ENCODE measurements around the gene DAPK3.
"Not testable (repeated sequence)": the region's sequence is repeated elsewhere in the genome, so short reads cannot be mapped to it uniquely, and the experiment has no call there.

DAPK3 gene

DNA sequence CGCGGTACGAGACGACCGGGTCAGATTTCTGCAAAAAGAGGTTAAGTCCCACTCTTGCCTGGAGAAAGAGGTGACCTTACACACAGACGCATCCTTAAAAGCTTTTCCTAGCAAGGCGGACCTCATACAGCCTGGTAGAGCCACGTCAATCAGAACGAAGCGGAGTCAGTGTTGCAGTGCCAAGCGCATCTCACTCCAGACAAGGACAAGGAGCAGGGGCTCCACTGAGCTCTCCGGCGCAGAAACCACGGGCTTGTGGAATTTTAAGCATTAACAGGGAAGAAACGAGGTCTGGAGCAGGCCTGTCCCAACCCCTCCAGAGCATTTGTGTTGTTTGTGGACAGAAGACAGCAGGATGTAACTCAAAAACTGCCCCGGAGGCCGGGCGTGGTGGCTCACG lies 7.2 kb upstream of the DAPK3 start:
- peaks cover 81% of the 10 kb centered on the region for H3K36me3 Mint-ChIP-seq (ENCODE audit: low read depth)
- intact Hi-C loops (cut with micrococcal nuclease) = no loop called here
- no peaks in the 10 kb centered on the region for H3K27me3 Mint-ChIP-seq
- H3K27ac Mint-ChIP-seq = no peak overlapping the region
- peaks cover 34% of the 10 kb centered on the region for H3K4me1 Mint-ChIP-seq (ENCODE audit: low read depth)
- no peak overlapping the region for H3K4me3 Mint-ChIP-seq
- H3K9me3 Mint-ChIP-seq = no peaks in the 10 kb centered on the region

DNA sequence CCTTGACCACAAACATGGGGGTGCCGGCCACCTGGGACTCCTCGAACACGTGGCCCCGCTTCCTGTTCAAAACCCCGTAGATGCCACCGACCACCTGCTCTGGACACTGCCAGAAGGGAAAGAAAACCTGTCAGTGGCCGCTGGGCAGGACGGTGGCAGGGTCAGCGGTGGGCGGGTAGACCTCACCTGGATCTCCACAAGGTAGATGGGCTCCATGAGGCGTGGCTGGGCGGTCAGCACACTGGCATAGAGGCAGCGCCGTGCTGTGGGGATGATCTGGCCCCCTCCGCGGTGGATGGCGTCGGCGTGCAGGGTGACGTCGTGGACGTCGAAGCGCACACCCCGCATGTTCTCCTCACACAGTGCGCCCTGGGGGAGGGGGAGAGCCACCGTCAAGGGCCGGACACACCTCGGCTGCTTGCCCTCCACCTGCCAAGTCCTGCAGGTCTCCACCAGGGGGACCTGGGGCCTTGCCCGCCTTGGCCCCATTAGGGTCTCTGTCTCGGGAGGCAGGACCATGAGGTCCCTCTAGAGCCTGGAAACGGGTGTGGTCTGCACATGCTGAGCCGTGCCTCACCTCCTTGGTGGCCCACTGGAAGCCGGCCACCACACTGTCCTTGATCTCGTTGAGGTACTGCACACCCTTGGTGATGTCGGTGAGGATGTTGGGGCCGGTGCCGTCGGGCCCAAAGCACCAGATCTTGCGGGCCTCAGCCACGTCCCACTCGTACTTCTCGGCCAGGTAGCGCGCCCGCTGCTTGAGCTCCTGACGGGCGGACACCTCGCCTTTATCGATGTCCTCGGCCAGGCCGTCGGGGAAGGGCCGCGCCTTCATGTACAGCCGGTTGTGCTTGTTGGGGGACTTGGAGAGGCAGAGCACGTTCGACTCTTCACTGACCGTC lies 6.6 kb upstream of the DAPK3 start:
- Mint-ChIP-seq H3K9me3 (no peaks in the 10 kb centered on the region), H3K4me3 (no peak overlapping the region), H3K27ac (no peak overlapping the region), H3K27me3 (no peaks in the 10 kb centered on the region), H3K4me1 (ENCODE audit: low read depth) (peaks cover 27% of the 10 kb centered on the region), H3K36me3 (ENCODE audit: low read depth) (peaks cover 75% of the 10 kb centered on the region)
- intact Hi-C loops (cut with micrococcal nuclease) = no loop called here

DNA sequence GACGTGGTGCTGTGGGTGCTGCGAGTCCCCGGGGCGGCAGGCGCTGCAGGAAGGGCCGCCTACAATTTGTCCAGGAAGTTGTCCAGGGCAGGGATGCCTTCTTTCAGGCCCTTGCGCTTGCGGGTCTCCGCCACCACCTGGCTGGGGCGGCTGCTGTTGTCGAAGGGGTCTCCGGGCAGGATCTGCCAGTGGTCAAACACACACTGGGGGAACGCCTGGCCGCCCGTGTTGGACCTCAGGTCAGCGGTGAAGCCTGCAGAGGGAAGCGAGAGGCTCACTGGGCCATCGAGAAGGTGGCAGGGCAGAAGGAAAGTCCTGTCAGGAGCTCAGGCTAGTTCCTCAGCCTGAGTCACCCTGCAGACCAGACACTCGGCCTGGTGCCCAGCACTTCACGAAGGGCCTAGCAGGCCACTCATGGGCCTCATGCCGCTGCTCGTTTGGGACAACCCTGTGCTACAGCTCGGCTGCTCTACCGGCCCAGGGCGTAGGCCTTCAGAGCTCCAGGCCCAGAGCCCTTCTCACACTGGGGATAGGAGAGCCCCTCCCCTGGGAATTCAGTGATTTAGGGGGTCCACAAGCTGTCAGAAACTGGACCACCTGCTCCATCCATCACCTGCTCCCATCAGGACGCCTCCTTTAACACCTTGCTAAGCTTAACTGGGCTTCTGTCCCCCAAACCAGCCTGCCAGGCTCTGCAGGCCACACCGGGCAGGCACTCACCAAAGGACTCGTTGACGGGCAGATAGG lies 5.8 kb upstream of the DAPK3 start:
- Mint-ChIP-seq H3K4me3 (no peak overlapping the region), H3K27me3 (no peaks in the 10 kb centered on the region), H3K9me3 (no peaks in the 10 kb centered on the region), H3K27ac (no peak overlapping the region), H3K4me1 (ENCODE audit: low read depth) (peaks cover 25% of the 10 kb centered on the region), H3K36me3 (ENCODE audit: low read depth) (peaks cover 67% of the 10 kb centered on the region)
- intact Hi-C loops (cut with micrococcal nuclease) = no loop called here

DNA sequence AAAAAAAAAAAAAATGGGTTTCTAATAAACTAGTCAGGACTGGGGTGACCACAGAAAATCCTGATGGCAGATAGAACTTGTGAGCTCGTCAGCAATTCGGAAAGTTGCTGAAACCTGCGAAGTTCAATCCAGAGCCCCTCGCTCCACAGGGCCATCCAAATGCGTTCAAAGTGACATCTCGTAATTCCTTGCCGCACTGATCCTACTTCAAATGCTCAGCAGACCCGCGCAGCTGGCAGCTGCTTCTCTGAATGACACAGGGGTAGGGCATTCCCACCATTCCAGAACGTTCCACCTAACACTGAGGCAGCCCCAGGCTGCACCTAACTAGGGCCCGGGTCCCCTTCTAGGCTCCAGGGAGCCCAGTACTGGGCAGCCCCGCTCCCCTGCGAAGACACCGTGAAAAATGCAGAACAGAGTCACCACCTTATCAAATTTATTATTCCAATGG lies 4.8 kb upstream of the DAPK3 start:
- no peaks in the 10 kb centered on the region for H3K27me3 Mint-ChIP-seq
- intact Hi-C loops (cut with micrococcal nuclease) = no loop called here
- peaks cover 59% of the 10 kb centered on the region for H3K36me3 Mint-ChIP-seq (ENCODE audit: low read depth)
- peaks cover 17% of the 10 kb centered on the region for H3K4me1 Mint-ChIP-seq (ENCODE audit: low read depth)
- no peak overlapping the region for H3K4me3 Mint-ChIP-seq
- H3K9me3 Mint-ChIP-seq = no peaks in the 10 kb centered on the region
- H3K27ac Mint-ChIP-seq = no peak overlapping the region

DNA sequence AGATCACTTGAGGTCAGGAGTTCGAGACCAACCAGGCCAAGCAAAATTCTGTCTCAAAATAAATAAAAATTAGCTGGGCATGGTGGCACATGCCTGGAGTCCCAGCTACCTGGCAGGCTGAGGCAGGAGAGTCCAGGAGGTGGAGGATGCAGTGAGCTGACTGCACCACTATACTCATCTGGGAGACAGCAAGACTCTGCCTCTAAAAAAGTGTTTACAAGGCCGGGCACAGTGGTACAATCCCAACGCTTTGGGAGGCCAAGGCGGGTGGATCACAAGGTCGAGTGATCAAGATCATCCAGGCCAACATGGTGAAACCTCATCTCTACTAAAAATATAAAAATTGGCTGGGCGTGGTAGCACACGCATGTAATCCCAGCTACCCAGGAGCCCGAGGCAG lies 4.2 kb upstream of the DAPK3 start:
- Mint-ChIP-seq H3K27ac (no peak overlapping the region), H3K27me3 (no peaks in the 10 kb centered on the region), H3K4me3 (no peak overlapping the region), H3K4me1 (ENCODE audit: low read depth) (peaks cover 22% of the 10 kb centered on the region), H3K36me3 (ENCODE audit: low read depth) (peaks cover 59% of the 10 kb centered on the region), H3K9me3 (no peaks in the 10 kb centered on the region)
- intact Hi-C loops (cut with micrococcal nuclease) = no loop called here

DNA sequence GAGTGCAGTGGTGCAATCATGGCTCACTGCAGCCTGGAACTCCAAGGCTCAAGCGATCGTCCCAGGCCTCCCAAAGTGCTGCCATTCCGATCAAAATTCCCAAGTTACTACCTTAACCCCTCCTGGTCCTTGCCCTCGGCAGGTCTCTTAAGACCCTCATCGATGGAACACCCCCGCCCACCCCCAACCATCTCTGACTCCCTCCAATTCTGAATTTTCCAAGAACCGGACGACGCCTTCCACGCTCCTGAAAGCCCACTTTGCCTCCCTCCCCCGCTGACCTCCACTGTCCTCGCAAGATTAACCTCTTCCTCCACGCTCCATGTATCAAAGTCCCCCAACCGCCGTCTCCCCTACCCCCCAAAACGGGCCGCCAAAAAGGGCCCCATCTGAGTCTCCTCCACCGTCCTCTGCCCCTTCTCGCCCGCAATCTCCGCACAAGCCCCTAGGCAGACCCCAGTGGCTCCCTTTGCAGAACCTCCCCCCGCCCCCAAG lies 539 bp downstream of the DAPK3 start:
- intact Hi-C loops (cut with micrococcal nuclease) = no loop called here
- Mint-ChIP-seq H3K4me1 (ENCODE audit: low read depth) (peaks cover 25% of the 10 kb centered on the region), H3K27ac (peak overlapping the region; percentile 88), H3K9me3 (no peaks in the 10 kb centered on the region), H3K4me3 (peak overlapping the region; percentile 94), H3K36me3 (ENCODE audit: low read depth) (peaks cover 59% of the 10 kb centered on the region), H3K27me3 (no peaks in the 10 kb centered on the region)

DNA sequence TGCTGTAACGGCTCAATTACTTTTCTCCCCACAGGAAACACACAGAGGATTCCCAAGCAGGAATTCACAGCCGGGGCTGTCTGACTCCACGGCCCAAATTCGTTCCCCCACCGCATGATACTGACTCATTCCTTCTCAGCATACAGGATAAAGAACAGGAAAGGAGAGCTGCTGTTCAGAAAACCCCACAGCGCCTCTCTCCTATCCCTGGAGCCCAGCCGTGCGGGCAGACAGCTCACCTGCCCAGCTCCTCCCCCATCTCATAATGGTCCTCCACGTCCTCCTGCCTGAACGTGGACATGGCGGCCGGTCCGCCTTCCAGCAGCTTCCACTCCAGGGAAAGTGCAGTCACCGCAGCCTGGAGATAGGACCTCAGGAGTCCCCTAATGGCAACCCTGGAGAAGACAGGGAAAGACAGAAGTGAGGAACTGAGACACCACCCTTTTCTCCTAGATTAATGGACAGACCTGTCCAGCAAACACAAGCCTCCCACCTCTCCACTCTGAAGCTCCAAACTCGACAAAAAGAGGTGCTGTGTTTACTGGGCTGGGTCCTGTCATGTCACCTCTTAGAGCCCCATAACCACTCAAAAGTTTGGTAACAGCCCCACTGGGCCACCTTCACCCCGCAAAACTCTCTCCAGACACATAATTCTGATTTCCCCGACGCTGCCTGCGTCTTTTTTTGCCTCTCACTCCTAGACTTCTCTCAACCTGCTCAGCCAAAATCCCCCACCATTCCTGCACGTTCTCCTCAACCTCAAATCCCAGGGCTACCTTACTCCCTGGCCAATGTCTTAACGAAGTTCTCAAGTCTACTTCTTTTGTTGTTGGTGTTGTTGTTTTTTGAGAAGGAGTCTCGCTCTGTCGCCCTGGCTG lies 1.2 kb downstream of the DAPK3 start:
- no peaks in the 10 kb centered on the region for H3K27me3 Mint-ChIP-seq
- intact Hi-C loops (cut with micrococcal nuclease) = no loop called here

DNA sequence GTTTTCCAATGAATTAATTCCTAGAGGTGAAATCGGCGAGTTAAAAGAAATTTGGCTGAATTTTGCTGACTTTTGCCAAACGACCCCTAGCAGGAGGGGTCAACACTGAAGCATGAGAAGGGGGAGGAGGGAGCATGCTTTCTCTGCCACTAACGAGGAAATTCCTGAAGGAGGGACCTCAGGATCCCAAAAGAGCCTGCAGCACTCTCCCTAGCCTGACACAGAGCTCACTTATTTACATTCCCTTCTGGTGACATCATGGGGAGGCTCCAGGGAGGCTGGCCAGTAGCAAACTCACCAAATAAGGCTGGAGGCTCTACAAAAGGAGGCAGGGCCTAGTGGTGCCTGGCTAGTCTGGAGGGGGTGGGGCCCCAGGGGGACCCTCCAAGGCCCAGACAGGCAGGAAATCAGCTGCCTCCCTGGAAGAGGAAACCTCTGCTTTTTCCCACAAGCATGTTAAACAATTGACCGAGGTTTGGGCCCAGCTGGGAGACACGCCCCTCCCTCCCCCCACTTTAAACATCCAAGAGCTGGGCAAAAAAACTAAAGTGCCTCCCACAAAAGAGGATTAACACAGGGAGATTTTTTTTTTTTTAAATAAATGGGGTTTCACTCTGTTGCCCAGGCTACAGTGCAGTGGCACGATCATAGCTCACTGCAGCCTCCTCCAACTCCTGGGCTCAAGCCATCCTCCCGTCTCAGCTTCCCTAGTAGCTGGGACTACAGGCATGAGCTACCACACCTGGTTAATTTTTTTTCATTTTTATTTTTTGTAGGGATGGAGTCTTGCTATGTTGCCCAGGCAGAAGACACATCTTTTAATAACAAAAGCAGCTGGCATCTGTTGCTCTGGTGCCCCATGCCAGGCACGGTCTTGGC lies 2.1 kb downstream of the DAPK3 start:
- no peaks in the 10 kb centered on the region for H3K9me3 Mint-ChIP-seq
- peaks cover 25% of the 10 kb centered on the region for H3K4me1 Mint-ChIP-seq (ENCODE audit: low read depth)
- H3K36me3 Mint-ChIP-seq (ENCODE audit: low read depth) = peaks cover 71% of the 10 kb centered on the region
- no peak overlapping the region for H3K27ac Mint-ChIP-seq
- H3K4me3 Mint-ChIP-seq = no peak overlapping the region
- H3K27me3 Mint-ChIP-seq = no peaks in the 10 kb centered on the region
- intact Hi-C loops (cut with micrococcal nuclease) = no loop called here

More for the DNA sequence above, 1.2 kb downstream of the DAPK3 start:
- Mint-ChIP-seq H3K4me1 (ENCODE audit: low read depth) (peaks cover 25% of the 10 kb centered on the region), H3K9me3 (no peaks in the 10 kb centered on the region), H3K36me3 (ENCODE audit: low read depth) (peaks cover 62% of the 10 kb centered on the region), H3K4me3 (peak overlapping the region; percentile 94), H3K27ac (peak overlapping the region; percentile 88)

DNA sequence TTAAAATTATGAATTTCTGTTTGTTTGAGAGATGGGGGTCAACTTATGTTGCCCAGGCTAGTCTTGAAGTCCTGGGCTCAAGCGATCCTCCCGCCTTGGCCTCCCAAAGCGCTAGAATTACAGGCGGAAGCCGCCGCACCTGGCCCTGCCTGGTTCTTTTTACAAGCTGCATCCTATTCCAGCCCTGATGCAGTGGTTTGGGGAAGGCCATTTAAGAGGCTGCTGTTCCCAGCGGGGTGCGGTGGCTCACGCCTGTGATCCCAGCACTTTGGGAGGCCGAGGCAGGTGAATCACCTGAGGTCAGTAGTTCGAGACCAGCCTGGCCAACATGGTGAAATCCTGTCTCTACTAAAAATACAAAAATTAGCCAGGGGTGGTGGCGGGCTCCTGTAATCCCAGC lies 2.9 kb downstream of the DAPK3 start:
- H3K27me3 Mint-ChIP-seq; H3K9me3 Mint-ChIP-seq; intact Hi-C loops (cut with micrococcal nuclease); H3K4me3 Mint-ChIP-seq; H3K27ac Mint-ChIP-seq: not testable (repeated sequence)
- Mint-ChIP-seq H3K4me1 (ENCODE audit: low read depth) (peaks cover 25% of the 10 kb centered on the region), H3K36me3 (ENCODE audit: low read depth) (peaks cover 79% of the 10 kb centered on the region)

DNA sequence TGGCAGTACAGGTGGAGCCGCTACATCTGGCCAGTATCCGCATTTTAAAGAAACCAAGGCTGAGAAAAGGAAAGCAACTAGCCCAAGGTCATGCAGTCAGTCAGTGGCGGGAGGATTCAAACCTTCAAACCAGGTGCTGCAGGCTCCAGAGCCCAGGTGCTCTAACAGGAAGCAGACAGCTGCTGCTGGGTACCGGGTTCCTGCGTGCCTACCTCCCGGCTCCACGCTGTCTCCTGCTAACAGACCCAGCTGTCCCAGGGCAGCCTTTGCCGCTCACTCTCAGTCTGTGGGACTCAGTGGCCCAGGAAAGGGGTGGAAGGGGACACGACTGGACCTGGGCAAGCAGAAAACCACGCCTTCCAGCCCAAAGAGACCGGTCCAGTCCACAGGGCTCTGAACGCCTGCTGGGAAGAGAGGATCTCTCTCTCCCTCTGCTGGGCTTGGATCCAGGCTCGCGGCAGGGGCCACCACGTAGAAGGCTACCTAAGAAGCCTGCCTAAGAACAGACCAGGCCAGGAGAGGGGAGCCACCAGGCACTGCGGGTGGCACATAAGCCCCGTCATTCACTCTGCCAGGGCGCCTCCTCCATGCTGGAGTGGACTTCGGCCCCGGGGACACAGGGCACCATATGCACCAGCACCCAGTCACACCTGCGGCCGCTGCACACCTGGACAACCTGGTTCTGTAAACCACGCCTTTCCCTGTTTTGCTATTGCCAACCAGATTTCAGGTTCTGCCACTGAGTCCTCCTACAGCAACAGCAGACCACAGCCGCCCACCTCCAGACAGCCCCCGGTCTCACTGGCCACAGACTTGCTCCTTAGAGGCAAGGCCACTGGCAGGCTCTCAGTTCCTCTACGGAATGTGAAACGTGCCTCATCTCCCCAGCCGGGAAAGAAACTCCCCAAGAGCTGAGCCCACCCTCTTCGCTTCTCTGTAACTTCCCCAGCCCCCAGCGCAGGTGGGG lies 4.6 kb downstream of the DAPK3 start:
- H3K4me1 Mint-ChIP-seq (ENCODE audit: low read depth) = peaks cover 25% of the 10 kb centered on the region
- H3K27me3 Mint-ChIP-seq = no peaks in the 10 kb centered on the region
- H3K36me3 Mint-ChIP-seq (ENCODE audit: low read depth) = peaks cover 96% of the 10 kb centered on the region
- H3K27ac Mint-ChIP-seq = no peak overlapping the region
- H3K4me3 Mint-ChIP-seq = no peak overlapping the region
- no peaks in the 10 kb centered on the region for H3K9me3 Mint-ChIP-seq
- intact Hi-C loops (cut with micrococcal nuclease) = no loop called here

DNA sequence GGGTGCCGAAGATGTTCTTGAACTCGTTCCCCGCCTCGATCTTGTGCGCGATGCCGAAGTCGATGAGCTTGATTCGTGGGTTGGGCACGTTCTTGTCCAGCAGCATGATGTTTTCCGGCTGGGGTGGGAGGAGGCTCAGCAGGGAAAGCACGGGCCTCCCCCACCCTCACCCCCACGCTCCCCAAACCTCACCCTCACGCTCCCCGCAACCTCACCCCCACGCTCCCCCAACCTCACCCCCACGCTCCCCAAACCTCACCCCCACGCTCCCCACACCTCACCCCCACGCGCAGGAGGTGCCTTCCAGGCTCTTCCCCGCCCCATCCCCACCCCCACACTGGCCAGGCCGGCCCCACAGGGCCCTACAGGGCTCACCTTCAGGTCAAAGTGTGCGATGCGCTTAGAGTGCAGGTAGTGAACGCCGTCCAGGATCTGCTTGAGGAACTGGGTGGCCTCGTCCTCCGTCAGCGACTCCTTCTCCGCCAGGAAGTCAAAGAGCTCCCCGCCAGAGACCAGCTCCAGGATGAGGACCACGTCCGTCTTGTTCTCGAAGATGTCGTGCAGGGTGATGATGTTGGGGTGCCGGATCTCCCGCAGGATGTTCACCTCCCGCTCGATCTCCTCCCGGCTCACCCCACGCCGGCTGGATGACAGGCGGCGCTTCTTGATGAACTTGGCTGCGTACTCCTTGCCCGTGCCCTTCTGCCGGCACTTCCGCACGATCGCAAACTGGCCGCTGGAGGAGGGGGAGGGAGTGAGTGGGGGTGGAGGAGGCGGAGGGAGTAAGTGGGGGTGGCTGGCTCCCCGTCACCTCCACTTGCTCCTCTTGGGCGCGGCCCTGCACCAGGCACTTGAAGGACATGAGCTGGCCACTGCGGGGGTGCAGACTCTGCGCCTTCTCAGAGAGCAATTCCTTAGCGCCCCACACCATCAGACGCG lies 6.4 kb downstream of the DAPK3 start:
- Mint-ChIP-seq H3K9me3 (no peaks in the 10 kb centered on the region), H3K36me3 (ENCODE audit: low read depth) (peaks cover 100% of the 10 kb centered on the region), H3K27ac (no peak overlapping the region), H3K4me1 (ENCODE audit: low read depth) (peaks cover 13% of the 10 kb centered on the region), H3K4me3 (no peak overlapping the region), H3K27me3 (no peaks in the 10 kb centered on the region)
- intact Hi-C loops (cut with micrococcal nuclease) = no loop called here
